GM12878 (cell line): ENCODE measurements around the gene MEG3. TPM values are rescaled to one million over a fixed set of nuclear protein-coding genes. Genes with fewer than 3 reads are reported as not detected.

Experiments used
- ATAC-seq: fragments of 200-7000 bp; cut with Tn5 transposase; 3 replicates; pipeline ENCODE4 v1.9.1; 2020; ENCODE audit warnings: mild to moderate bottlenecking, moderate library complexity
- BruUV-seq: library from RNA; stranded (reverse); fragments of 400-500 nt; replicated peaks from 2 replicates; lab custom pipeline; 2021; lab: Mats Ljungman, UMichigan
- CTCF ChIA-PET: fragments of 300-600 bp; sonication (Branson Sonifier 250); formaldehyde crosslinking; extraction: SDS; loops from one replicate; lab custom pipeline; 2021; ENCODE audit warnings: inconsistent platforms; lab: Yijun Ruan, JAX
- POLR2A ChIA-PET: fragments of 350-600 bp; formaldehyde crosslinking; extraction: SDS; loops from one replicate; lab custom pipeline; 2021; ENCODE audit warnings: inconsistent platforms; lab: Charles Lee
- RAD21 ChIA-PET: fragments of 300-600 bp; sonication (Branson Sonifier 250); formaldehyde crosslinking; loops from one replicate; lab custom pipeline; 2023; ENCODE audit warnings: antibody characterized with exemption; ENCODE audit not compliant: unreplicated experiment; lab: Charles Lee
- SMC1A ChIA-PET: fragments of 300-600 bp; sonication (Branson Sonifier 250); formaldehyde crosslinking; loops from one replicate; lab custom pipeline; 2023; ENCODE audit not compliant: unreplicated experiment, uncharacterized antibody; lab: Charles Lee
- DNase-seq: peaks from one replicate; pipeline ENCODE4 v3.0.0-alpha.2; 2011; ENCODE audit warnings: low read depth, low spot score
- FAIRE-seq: peaks from 3 replicates; lab custom pipeline; 2011; peaks lifted over from hg19 to GRCh38; lab: Jason Lieb, UNC
- H2AFZ ChIP-seq: 2 replicates; pipeline ENCODE4 v1.6.0; 2011; ENCODE audit warnings: low read depth, low read length, control low read depth; ENCODE audit not compliant: control insufficient read depth
- H3K27ac ChIP-seq: 2 replicates; pipeline ENCODE4 v1.5.1; 2011; ENCODE audit warnings: control low read depth; ENCODE audit not compliant: control insufficient read depth, insufficient read depth
- H3K27me3 ChIP-seq, 2 experiments: replicated peaks in 1 of 2; 2 replicates each; pipeline versions ENCODE4 v1.6.0 to v1.6.1; 2011; ENCODE audit warnings: low read length in 1 of 2; ENCODE audit not compliant: control insufficient read depth in 2 of 2, insufficient read depth in 2 of 2
- H3K36me3 ChIP-seq, 2 experiments: 2 replicates each; pipeline ENCODE4 v1.5.1; 2011; ENCODE audit warnings: low read length in 1 of 2; ENCODE audit not compliant: control insufficient read depth in 2 of 2, insufficient read depth in 2 of 2
- H3K4me1 ChIP-seq: 2 replicates; pipeline ENCODE4 v1.6.1; 2011; ENCODE audit warnings: mild to moderate bottlenecking, low read length, moderate library complexity, mixed read lengths; ENCODE audit not compliant: control insufficient read depth, insufficient read depth
- H3K4me2 ChIP-seq: 2 replicates; pipeline ENCODE4 v1.6.0; 2011; ENCODE audit warnings: control low read depth; ENCODE audit not compliant: control insufficient read depth, insufficient read depth
- H3K4me3 ChIP-seq: fragments of 200-600 bp; sonication (generic); 2 replicates; pipeline ENCODE4 v1.5.1; 2016
- H3K79me2 ChIP-seq: 2 replicates; pipeline ENCODE4 v1.6.0; 2011; ENCODE audit warnings: low read length; ENCODE audit not compliant: control insufficient read depth, insufficient read depth
- H3K9ac ChIP-seq: 2 replicates; pipeline ENCODE4 v1.8.0; 2011; ENCODE audit warnings: low read length, control low read depth, mixed read lengths; ENCODE audit not compliant: control insufficient read depth, insufficient read depth
- H3K9me3 ChIP-seq: replicated peaks from 3 replicates; pipeline ENCODE4 v1.5.1; 2011; ENCODE audit warnings: mild to moderate bottlenecking, low read length; ENCODE audit not compliant: control insufficient read depth, insufficient read depth
- H4K20me1 ChIP-seq: 2 replicates; pipeline ENCODE4 v1.6.0; 2011; ENCODE audit not compliant: control insufficient read depth, insufficient read depth
- ASH2L ChIP-seq: fragments of 300-600, 200-600 bp; sonication (generic); IDR thresholded peaks from 2 replicates; pipeline ENCODE4 v1.6.1; 2017; ENCODE audit warnings: low read depth, mild to moderate bottlenecking, borderline replicate concordance
- BHLHE40 ChIP-seq, 2 experiments: fragments of 450-650 bp in 1 of 2; IDR thresholded peaks; 2 replicates each; pipeline ENCODE4 v1.6.1; 2011 to 2017; ENCODE audit warnings: low read depth in 2 of 2, borderline replicate concordance in 1 of 2, improper control_type of control experiment in 1 of 2, low read length in 1 of 2, mild to moderate bottlenecking in 1 of 2
- EGR1 ChIP-seq, 2 experiments: IDR thresholded peaks; 1 replicate in 1 of 2; 2 replicates in 1 of 2; pipeline ENCODE4 v1.6.1; 2011 to 2012; ENCODE audit warnings: low read depth in 2 of 2, low read length in 2 of 2, borderline replicate concordance in 1 of 2, mild to moderate bottlenecking in 1 of 2, moderate library complexity in 1 of 2
- FOXK2 ChIP-seq: fragments of 450-650 bp; IDR thresholded peaks from 2 replicates; pipeline ENCODE4 v1.6.1; 2017; ENCODE audit warnings: mild to moderate bottlenecking, moderate library complexity
- HDGF ChIP-seq: fragments of 450-650 bp; IDR thresholded peaks from 2 replicates; pipeline ENCODE4 v1.6.1; 2016; ENCODE audit warnings: antibody characterized with exemption
- HSF1 ChIP-seq: fragments of 150-350 bp; IDR thresholded peaks from 2 replicates; pipeline ENCODE4 v1.6.1; 2014; ENCODE audit warnings: mild to moderate bottlenecking, low read depth, low read length
- IKZF1 ChIP-seq: fragments of 450-650 bp; conservative IDR thresholded peaks from 2 replicates; pipeline ENCODE4 v1.6.1; 2017; ENCODE audit warnings: antibody characterized with exemption, mild to moderate bottlenecking
- MTA2 ChIP-seq: fragments of 450-650 bp; IDR thresholded peaks from 2 replicates; pipeline ENCODE4 v1.6.1; 2016; ENCODE audit warnings: low read depth, mild to moderate bottlenecking, moderate library complexity
- NRF1 ChIP-seq: conservative IDR thresholded peaks from 2 replicates; pipeline ENCODE4 v1.6.1; 2011; ENCODE audit warnings: mild to moderate bottlenecking, low read depth, low read length, improper control_type of control experiment
- RB1 ChIP-seq: fragments of 450-650 bp; formaldehyde crosslinking; IDR thresholded peaks from 2 replicates; pipeline ENCODE4 v1.6.1; 2017; ENCODE audit warnings: mild to moderate bottlenecking, borderline replicate concordance
- SPI1 ChIP-seq: IDR thresholded peaks from 2 replicates; pipeline ENCODE4 v1.6.1; 2011; ENCODE audit warnings: low read depth, mild to moderate bottlenecking, low read length, moderate library complexity, borderline replicate concordance; ENCODE audit not compliant: insufficient read depth
- TAF1 ChIP-seq: IDR thresholded peaks from 2 replicates; pipeline ENCODE4 v1.6.1; 2011; ENCODE audit warnings: mild to moderate bottlenecking, low read depth, low read length, borderline replicate concordance
- USF2 ChIP-seq: IDR thresholded peaks from 2 replicates; pipeline ENCODE4 v1.6.1; 2011; ENCODE audit warnings: low read depth, low read length, improper control_type of control experiment, borderline replicate concordance
- YY1 ChIP-seq: IDR thresholded peaks from 2 replicates; pipeline ENCODE4 v1.6.1; 2011; ENCODE audit warnings: low read depth, mild to moderate bottlenecking, low read length
- WGBS: methylation state at CpG from one replicate; pipeline ENCODE4 v1.1.6; 2016; ENCODE audit warnings: low lambda C conversion rate; ENCODE audit not compliant: insufficient replicate concordance, insufficient coverage; ENCODE audit errors: missing lambda C conversion rate; 5-methylcytosine and 5-hydroxymethylcytosine counted together
- in situ Hi-C: fragments of 300-500 bp; cut with MboI; formaldehyde crosslinking; loops from 9 replicates; pipeline ENCODE4 v1.14.3; 2018; ENCODE audit warnings: mixed read lengths
- intact Hi-C: fragments of 100-400 bp; cut with micrococcal nuclease; formaldehyde crosslinking; loops from one replicate; pipeline ENCODE4 v1.14.2; 2022; ENCODE audit not compliant: unreplicated experiment
- polyA plus RNA-seq, 11 experiments: library from polyadenylated mRNA; depleted of rRNA in 4 of 11; unstranded in 6 of 11; stranded (reverse) in 5 of 11; fragments of >200 nt; fragmentation: Nextera tagmentation in 4 of 11; fragmentation: Illumina TruSeq in 1 of 11; extraction: Ambion mirVana in 4 of 11; extraction: Trizol in 1 of 11; gene quantifications; 1 replicate in 1 of 11; 2 replicates in 10 of 11; pipeline versions ENCODE4 v1.2.1 to v1.2.3, GENCODE V29; 2011 to 2016; ENCODE audit warnings: inconsistent platforms in 2 of 11, missing spikeins in 2 of 11, low read depth in 1 of 11
- total RNA-seq, 4 experiments: library from RNA; depleted of rRNA in 3 of 4; stranded (reverse); fragments of >200 nt in 3 of 4; fragmentation: Illumina TruSeq in 1 of 4; extraction: Trizol in 1 of 4; gene quantifications; 2 replicates each; pipeline versions ENCODE4 v1.2.1 to v1.2.3, GENCODE V29; 2013 to 2021

Gene MEG3
- total and polyA plus RNA-seq, 10 of the 15 experiments (the other 5 are each of a cell fraction or from before 2014, with no cell fraction given) = 0.03 to 2.9 (median 0.95) TPM; not detected in 7

GRCh38 chr14:100779691-100780080, 46.2 kb upstream of the MEG3 start:
- SMC1A ChIA-PET = no interaction called here
- Histone ChIP-seq H3K4me1 (no peaks in the 10 kb centered on the region), H3K27ac (no peak overlapping the region), H2AFZ (no peak overlapping the region), H3K4me3 (no peak overlapping the region), H3K27me3 (peaks cover 0 to 2% of the 10 kb centered on the region in 2 experiments; a peak in 2 of 4 replicates), H3K9ac (no peak overlapping the region), H3K36me3 (no peaks in the 10 kb centered on the region), H3K9me3 (no peaks in the 10 kb centered on the region), H4K20me1 (no peaks in the 10 kb centered on the region), H3K4me2 (no peak overlapping the region), H3K79me2 (no peaks in the 10 kb centered on the region)
- ATAC-seq (no peak), FAIRE-seq (no peak), DNase-seq (no peak)
- in situ Hi-C loops = no loop called here
- intact Hi-C loops = no loop called here
- CTCF ChIA-PET = no interaction called here
- POLR2A ChIA-PET = no interaction called here
- TF ChIP-seq RB1 (no peak), FOXK2 (no peak), TAF1 (no peak), SPI1 (no peak), YY1 (no peak), EGR1 (IDR thresholded peaks at IDR 0.05; ENCODE audit: borderline replicate concordance in 1 of 2, low read depth in 2 of 2, low read length in 2 of 2) (no peak), BHLHE40 (IDR thresholded peaks at IDR 0.05; ENCODE audit: borderline replicate concordance in 1 of 2, low read depth in 2 of 2, low read length in 1 of 2) (no peak), IKZF1 (no peak), HSF1 (no peak), NRF1 (no peak), HDGF (no peak), ASH2L (no peak), USF2 (no peak), MTA2 (no peak)
- RAD21 ChIA-PET = no interaction called here
- no TSS peak for BruUV-seq
- WGBS = 43% methylated on average over 13 of the region's 13 CpGs
